HG03039 (cell line): ENCODE results near the gene NKRF.

Source experiments
- ATAC-seq: cut with Tn5 transposase; IDR thresholded peaks from one replicate; pipeline ENCODE4 v1.9.1; 2021; ENCODE audit warnings: mild to moderate bottlenecking, moderate library complexity; ENCODE audit not compliant: unreplicated experiment

Gene NKRF

DNA sequence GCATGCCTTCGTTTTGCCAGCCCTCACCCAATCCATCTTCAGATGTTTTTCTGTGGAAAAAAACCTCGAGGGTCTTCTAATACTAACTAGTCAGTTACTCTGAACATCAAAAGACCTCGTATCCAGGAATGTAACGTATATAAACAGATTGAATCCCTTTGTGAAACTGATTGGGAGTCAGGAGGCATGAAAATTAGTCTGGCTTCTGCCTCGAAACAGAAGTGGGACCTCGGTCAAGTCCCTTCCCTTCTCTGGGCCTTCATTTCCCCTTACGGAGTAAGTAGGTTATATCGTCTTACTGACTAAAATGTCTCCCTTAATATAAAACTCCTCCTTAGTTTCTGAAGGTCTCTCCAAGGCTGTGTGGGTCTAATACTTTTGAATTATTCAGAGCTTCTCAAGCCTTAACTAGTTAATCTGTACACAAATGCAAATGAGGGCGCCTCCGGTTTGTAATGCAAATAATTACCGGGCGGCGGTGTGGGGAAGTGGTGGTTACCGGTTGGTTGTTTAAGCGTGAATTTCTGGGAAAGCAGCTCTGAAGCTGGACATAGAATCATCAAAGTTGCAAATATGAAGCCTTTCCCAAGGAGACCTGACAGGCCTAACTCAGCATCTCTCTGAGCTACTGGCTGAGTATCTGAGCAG, 11.4 kb upstream of the NKRF start:
- peak; percentile 53 for ATAC-seq

- no peak for ATAC-seq
Measured at GRCh38 chrX:119614776-119615175, 8.6 kb upstream of the NKRF start.

GRCh38 chrX:119607018-119607389, 780 bp upstream of the NKRF start:
- ATAC-seq, result no peak

GRCh38 chrX:119605464-119606279, 552 bp downstream of the NKRF start:
- ATAC-seq, result peak; percentile 25

GRCh38 chrX:119604766-119605463, 1.3 kb downstream of the NKRF start:
- no peak for ATAC-seq

DNA sequence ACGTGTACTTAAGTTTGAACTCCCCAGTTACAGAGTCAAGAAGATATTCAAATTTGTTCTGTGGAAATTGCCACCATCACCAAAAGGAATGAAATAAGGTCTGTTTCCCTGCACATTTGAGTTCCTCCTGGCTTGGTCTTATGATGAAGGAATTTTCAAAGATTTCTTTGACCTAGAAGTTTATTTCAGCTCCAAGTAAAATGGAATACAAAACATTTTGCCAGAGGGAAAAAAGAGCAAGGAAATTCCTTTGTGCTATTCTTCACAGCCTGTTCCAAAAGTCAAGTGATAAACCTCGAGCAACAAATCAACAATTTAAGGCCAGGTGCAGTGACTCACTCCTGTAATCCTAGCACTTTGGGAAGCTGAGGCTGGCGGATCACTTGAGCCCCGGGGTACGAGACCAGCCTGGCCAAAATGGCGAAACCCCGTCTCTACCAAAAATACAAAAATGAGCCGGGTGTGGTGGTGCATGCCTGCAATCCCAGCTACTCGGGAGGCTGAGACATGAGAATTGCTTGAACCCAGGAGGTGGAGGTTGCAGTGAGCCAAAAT, 3.4 kb downstream of the NKRF start:
- no peak for ATAC-seq

GRCh38 chrX:119589810-119590209, 16.4 kb downstream of the NKRF start:
- no peak for ATAC-seq

GRCh38 chrX:119583431-119584059, 22.7 kb downstream of the NKRF start:
- ATAC-seq, result no peak

DNA sequence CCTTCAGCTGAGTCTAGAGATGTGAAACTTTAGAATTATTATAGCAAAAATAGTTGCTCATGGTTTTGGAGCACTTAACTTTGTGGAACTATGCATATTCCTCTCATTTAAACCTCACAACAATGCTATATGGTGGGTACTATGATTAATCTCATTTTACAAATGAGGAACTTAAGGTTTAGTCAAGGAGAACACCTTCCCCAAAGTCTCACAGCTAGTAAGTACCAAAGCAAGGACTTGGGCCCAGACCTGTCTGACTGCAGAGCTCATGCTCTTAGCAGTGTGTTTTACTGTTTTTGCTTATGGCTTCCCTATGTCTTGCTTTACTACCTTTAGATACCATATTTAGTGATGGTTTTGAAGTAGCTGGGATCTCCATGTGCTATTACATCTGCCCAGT, 26.8 kb downstream of the NKRF start:
- no peak for ATAC-seq

- ATAC-seq, result peak; percentile 82
Measured at GRCh38 chrX:119574394-119575266, 31.6 kb downstream of the NKRF start, which contains the start of gene UBE2A. Gene UBE2A, plus strand, starts transcription at chrX:119574563. Its CDS starts 149 bp downstream, at chrX:119574712.

DNA sequence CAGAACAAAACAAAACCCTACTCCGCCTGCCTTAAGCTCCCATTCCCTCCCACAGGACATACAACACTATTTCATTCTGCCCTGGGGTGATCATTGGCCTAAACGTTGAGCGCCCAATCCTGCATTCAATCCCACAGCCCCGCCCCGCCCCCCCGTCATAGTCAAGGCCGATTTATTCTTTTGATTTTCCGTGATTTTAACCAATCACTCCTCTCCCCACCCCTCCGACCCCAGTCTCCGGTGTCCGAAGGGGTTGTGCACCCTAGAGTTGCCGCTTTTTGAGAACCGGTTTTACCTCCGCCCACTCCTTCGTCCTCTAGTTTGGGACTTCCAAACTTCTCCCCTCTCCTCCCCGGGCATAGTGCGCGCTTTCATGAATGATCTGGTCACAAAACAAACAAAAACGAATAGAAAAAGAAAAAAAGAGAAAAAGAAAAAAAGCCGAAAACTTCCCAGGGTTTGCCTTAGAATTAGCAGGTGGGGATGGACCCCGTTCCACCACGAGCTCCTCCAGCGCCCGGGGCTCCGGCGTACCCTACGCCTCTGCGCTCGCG, 32.3 kb downstream of the NKRF start:
- ATAC-seq, result peak; percentile 22

DNA sequence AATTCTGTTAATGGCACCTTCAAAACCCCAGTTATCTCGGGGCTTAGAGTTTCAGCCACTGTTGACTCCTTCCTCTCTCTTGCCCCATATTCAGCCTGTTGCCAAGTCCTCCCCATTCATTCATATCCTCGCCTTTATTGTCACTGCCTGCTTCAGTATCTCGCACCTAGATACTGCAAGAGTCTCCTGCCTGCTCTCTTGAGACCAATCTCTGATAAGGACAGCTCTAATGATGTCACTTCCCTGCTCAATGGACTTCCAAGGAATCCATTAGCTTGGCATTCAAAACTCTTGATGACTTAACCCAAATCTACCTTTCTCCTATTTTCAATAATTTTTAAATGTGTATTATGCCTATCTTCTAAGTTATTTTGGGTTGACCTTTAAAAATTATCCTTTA, 33.0 kb downstream of the NKRF start:
- ATAC-seq, result no peak

GRCh38 chrX:119570351-119570835, 35.8 kb downstream of the NKRF start:
- ATAC-seq, result no peak

DNA sequence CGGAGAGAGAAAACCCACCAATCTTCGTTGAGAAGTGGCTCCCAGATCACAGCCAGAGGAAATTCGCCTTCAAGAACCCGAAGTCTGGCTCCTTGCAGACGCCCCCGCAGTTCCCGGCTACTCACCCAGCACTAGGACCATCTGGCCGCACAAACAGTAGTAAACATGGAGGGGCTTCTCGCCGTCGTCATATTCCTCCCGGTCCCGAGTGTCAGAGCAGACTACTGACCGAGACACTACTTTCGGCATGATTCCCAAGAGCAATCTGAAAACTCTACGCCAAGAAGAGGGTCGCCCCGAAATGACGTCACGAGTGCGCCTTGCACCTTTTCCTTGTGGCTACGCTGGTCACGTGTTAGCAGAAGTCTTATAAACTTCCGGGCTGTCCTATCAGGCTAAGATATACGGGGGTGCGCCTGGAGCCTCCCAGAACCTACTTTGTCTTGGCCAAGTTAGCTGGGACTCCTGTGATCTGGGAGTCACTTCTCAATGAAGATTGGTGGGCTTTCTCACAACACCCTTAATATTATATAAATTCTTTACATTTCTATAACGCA, 41.0 kb downstream of the NKRF start, which contains the start of gene STEEP1:
STEEP1 (minus strand) TSS at position 303 of the 557 bp plus-strand sequence; CDS start at position 249, 54 bp downstream.
- ATAC-seq, result peak; percentile 84

GRCh38 chrX:119552508-119552907, 53.7 kb downstream of the NKRF start:
- no peak for ATAC-seq

DNA sequence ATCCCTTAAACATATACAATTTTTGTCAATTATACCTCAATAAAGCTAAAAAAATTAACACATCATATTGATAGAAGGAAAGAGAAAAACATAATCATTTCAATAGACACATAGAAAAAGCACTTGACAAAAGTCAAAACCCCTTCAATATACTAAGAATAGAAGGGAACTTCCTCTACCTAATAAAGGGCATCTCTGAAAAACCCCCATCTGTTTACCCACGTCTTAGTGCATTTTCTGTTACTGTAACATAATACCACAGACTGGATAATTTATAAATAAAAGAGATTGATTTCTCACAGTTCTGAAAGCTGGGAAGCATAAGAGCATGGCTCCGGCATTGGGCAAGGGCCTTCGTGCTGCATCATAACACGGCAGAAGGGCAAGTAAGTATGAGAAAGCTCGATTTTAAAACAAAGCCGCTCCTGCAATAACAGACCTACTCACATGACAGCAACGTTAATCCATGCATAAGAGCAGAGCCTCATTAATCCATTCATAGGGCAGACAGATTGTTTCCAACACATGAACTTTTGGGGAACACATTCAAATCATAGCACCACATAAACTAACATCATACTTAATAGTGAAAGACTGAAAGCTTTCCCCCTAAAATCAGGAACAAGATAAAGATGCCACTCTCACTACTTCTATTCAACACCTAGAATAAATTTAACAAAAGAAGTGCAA, 56.8 kb downstream of the NKRF start:
- no peak for ATAC-seq

DNA sequence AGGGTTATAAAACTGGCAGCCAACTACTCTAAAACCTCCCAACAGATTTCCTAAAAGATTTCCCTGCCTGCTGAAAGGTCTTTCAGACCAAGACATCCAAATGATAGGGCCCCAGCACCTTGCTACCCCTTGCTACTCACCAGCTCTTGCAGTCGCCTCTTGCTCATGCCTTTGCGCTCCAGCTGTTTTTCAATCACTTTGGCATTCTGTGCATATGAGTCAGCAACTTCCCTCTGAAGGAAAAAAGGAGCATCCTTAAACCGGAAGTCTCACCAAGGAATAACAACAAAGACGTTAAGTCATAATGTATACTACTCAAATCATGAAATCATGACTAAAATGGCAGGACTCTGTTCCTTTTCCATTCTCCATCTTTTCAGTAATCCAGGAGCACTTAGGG, 65.0 kb downstream of the NKRF start:
- ATAC-seq, result no peak

GRCh38 chrX:119539872-119540271, 66.4 kb downstream of the NKRF start:
- no peak for ATAC-seq
